ENCODE results near the gene DNER. TPM values are rescaled to one million over a fixed set of nuclear protein-coding genes. Genes with fewer than 3 reads are reported as not detected.

The DNER gene
- total RNA-seq, 4 donors from 2014 or later = 8.9 to 29.4 (median 19.5) TPM

DNA sequence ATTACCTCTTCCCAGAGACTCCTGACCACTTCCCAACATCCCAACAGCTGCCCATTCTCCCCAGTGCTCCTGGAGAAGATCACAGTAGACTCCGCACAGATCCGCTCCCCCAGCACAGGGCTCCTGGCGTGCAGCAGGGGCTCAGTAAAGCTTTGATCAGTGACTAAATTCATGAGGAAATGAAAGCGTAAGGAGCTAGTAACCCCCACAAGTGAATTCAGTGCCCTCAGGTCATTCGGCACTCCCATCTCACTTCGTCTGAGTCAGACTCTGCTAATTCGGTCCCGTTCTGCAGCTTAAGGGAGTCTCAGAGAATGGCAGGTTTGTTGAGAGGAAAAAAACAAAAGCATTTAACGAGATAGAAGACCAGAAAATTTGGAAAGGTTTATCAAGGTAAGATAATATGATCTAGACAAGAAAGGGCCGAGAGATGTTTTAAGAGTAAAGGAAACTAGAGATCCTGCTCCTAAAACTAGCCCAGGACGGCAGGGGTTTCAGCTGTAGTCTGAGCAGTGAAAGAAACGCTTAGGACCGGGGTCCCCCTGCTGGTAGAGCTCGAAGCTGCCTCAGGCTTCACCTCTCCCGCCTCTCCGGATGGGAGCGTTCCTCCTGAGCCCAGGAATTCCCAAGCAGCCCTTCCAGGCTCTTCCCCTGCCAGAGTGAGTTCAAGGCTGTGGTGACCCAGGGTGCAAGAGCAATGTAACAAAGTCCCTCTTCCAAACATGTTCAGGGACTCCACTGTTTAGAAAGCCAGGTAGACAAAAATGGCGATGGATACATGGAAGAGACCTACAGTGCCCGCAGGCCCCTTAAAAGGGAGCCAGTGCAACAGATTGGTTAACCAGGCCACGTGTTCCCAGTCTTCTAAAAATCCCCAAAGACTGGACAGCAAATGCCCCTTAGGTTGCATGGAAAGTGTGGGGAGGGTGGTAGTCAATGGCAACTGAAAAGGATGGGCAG lies 127.3 kb downstream of the DNER start:
- H3K4me3 ChIP-seq = peak overlapping the region; percentile 21
- H3K27me3 ChIP-seq = no peaks in the 10 kb centered on the region
- H3K9me3 ChIP-seq = no peaks in the 10 kb centered on the region
- 28% methylated on average over 20 of the region's 20 CpGs for WGBS
- H3K36me3 ChIP-seq = no peaks in the 10 kb centered on the region
- peaks cover 7% of the 10 kb centered on the region for H3K4me1 ChIP-seq
- TF ChIP-seq POLR2AphosphoS5 (IDR thresholded peaks at IDR 0.05) (no peak), POLR2A (IDR thresholded peaks at IDR 0.05) (no peak), EP300 (IDR thresholded peaks at IDR 0.05) (no peak)
- TF ChIP-seq, protein P1, sequence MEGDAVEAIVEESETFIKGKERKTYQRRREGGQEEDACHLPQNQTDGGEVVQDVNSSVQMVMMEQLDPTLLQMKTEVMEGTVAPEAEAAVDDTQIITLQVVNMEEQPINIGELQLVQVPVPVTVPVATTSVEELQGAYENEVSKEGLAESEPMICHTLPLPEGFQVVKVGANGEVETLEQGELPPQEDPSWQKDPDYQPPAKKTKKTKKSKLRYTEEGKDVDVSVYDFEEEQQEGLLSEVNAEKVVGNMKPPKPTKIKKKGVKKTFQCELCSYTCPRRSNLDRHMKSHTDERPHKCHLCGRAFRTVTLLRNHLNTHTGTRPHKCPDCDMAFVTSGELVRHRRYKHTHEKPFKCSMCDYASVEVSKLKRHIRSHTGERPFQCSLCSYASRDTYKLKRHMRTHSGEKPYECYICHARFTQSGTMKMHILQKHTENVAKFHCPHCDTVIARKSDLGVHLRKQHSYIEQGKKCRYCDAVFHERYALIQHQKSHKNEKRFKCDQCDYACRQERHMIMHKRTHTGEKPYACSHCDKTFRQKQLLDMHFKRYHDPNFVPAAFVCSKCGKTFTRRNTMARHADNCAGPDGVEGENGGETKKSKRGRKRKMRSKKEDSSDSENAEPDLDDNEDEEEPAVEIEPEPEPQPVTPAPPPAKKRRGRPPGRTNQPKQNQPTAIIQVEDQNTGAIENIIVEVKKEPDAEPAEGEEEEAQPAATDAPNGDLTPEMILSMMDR (IDR thresholded peaks at IDR 0.05) = peak; percentile 78 to 88
- H3K27ac ChIP-seq = no peak overlapping the region
- DNase-seq (ENCODE audit: low spot score in 2 of 2) = peak; percentile 83 to 86

DNA sequence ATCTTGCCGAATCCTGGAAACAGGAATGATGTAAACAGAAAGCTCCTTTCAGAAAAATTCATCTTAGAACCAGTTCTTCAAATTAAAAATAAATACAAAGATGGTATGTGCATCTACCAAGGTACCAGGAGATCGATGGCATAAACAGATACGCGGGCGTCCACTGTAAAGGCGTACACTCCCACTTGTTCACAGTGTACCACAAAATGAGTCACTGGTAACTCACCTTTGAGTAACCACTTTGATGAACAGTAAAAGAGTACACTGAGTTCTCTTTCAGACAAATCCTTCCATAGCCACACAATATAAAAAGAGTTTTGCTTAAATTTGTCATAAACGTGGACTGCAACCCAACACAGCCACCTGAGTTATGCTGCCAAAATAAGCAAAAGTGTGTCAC lies 128.3 kb downstream of the DNER start:
- Histone ChIP-seq H3K27ac (no peak overlapping the region), H3K4me1 (peaks cover 7% of the 10 kb centered on the region), H3K27me3 (no peaks in the 10 kb centered on the region), H3K9me3 (no peaks in the 10 kb centered on the region), H3K36me3 (no peaks in the 10 kb centered on the region), H3K4me3 (no peak overlapping the region)
- WGBS = 88% methylated on average over 7 of the region's 7 CpGs
- no peak for DNase-seq (ENCODE audit: low spot score in 2 of 2)
- TF ChIP-seq POLR2A (IDR thresholded peaks at IDR 0.05) (no peak), POLR2AphosphoS5 (IDR thresholded peaks at IDR 0.05) (no peak), EP300 (IDR thresholded peaks at IDR 0.05) (no peak)
- TF ChIP-seq, protein P1 (IDR thresholded peaks at IDR 0.05) = no peak

DNA sequence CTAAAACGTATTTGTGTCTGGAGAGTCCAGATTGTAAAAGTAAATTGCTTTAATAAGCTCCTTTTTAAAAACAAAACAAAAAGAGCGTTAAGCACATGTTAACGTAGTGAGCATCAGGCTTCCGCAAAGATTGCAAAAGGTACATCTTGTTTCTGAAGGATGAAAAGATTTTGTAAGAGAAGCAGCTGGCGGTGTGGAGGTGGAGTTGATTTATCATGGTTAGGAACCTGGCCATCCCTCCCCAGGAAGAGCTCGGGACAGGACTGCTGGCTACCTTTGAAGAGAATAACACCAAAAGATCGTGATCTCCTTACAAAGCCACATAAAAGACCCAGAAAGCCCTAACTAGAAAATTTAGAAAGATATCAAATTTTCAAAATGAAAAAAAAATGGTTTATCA lies 132.2 kb downstream of the DNER start:
- no peak overlapping the region for H3K27ac ChIP-seq
- TF ChIP-seq EP300 (IDR thresholded peaks at IDR 0.05) (no peak), POLR2A (IDR thresholded peaks at IDR 0.05) (no peak), POLR2AphosphoS5 (IDR thresholded peaks at IDR 0.05) (no peak)
- TF ChIP-seq, protein P1 (IDR thresholded peaks at IDR 0.05) = no peak
- 84% methylated on average over 7 of the region's 7 CpGs for WGBS

DNA sequence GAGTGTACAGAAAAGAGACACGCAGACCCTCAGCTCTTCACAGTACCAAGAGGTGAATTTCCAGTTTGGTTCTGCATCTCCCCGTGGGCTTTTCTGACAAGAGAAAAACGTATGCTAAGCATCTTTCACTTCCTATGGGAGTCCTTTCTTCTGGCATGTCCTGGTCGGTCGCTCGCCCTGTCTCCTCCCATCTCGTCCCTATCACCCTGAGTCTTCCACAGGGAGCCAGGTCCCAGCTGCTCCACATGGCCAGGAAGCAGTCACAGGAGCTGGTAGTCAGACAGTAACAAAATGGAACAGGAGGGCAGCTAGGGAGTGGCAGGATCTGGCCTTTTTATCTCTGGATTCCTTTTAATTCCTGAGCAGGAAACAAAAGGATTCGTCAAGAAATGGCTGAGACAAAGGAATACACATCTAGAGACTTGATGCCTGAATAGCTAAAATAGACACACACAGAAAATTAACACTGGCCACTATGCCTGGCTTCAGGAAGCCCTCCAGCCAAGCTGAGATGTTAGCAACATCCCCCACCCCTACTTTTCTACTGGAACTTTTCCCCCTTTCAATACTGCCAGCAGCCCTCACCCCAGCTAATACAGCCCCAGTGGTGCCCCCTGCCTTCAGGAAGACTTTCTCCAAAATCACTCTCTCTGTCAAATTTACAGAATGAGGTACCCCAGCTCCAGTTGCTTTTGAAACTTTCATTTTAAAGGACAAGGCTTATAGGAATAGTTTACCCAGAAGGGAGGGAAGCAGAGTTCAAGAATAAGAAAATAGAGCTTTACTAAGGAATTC lies 136.1 kb downstream of the DNER start:
- Histone ChIP-seq H3K27ac (no peak overlapping the region), H3K4me1 (no peaks in the 10 kb centered on the region), H3K27me3 (no peaks in the 10 kb centered on the region), H3K9me3 (no peaks in the 10 kb centered on the region), H3K36me3 (no peaks in the 10 kb centered on the region), H3K4me3 (no peak overlapping the region)
- TF ChIP-seq EP300 (IDR thresholded peaks at IDR 0.05) = no peak
- TF ChIP-seq, protein P1 (IDR thresholded peaks at IDR 0.05) = no peak
- 73% methylated on average over 8 of the region's 8 CpGs for WGBS
- no peak for DNase-seq (ENCODE audit: low spot score in 2 of 2)

More for the DNA sequence above, 132.2 kb downstream of the DNER start:
- no peak overlapping the region for H3K4me3 ChIP-seq
- no peaks in the 10 kb centered on the region for H3K9me3 ChIP-seq
- no peak for DNase-seq (ENCODE audit: low spot score in 2 of 2)
- no peaks in the 10 kb centered on the region for H3K36me3 ChIP-seq
- H3K4me1 ChIP-seq = peaks cover 6% of the 10 kb centered on the region
- no peaks in the 10 kb centered on the region for H3K27me3 ChIP-seq
